Measurements from ENCODE around the gene MAPT.
"Not testable (repeated sequence)": the region's sequence is repeated elsewhere in the genome, so short reads cannot be mapped to it uniquely, and the experiment has no call there.

Gene MAPT

GRCh38 chr17:46013502-46014165 lies 119.3 kb downstream of the MAPT start:
- DNase-seq: no peak

GRCh38 chr17:46019408-46019925 lies 125.1 kb downstream of the MAPT start:
- not testable (repeated sequence) for DNase-seq

GRCh38 chr17:46020023-46020761 lies 125.8 kb downstream of the MAPT start:
- DNase-seq: peak; percentile 78

- no peak for DNase-seq
Observed at GRCh38 chr17:46020998-46021397, 126.6 kb downstream of the MAPT start.

GRCh38 chr17:46023366-46023765 lies 129.0 kb downstream of the MAPT start:
- not testable (repeated sequence) for DNase-seq

- DNase-seq: no peak
Observed at GRCh38 chr17:46023783-46024388, 129.5 kb downstream of the MAPT start.

- DNase-seq: no peak
Observed at GRCh38 chr17:46024590-46024989, 130.2 kb downstream of the MAPT start.

- no peak for DNase-seq
Observed at GRCh38 chr17:46025060-46025459, 130.7 kb downstream of the MAPT start.

- DNase-seq: no peak
Observed at GRCh38 chr17:46025510-46026165, 131.3 kb downstream of the MAPT start.

- DNase-seq: no peak
Observed at GRCh38 chr17:46026166-46027047, 132.1 kb downstream of the MAPT start.

GRCh38 chr17:46027048-46027975 lies 133.0 kb downstream of the MAPT start:
- DNase-seq: no peak

- no peak for DNase-seq
Observed at GRCh38 chr17:46027976-46028325, 133.6 kb downstream of the MAPT start.

GRCh38 chr17:46028374-46028773 lies 134.0 kb downstream of the MAPT start:
- no peak for DNase-seq

GRCh38 chr17:46028981-46029565 lies 134.7 kb downstream of the MAPT start:
- no peak for DNase-seq

GRCh38 chr17:46029627-46030026 lies 135.3 kb downstream of the MAPT start:
- no peak for DNase-seq

- DNase-seq: no peak
Observed at GRCh38 chr17:46030752-46031151, 136.4 kb downstream of the MAPT start.

- DNase-seq: no peak
Observed at GRCh38 chr17:46031440-46031839, 137.1 kb downstream of the MAPT start.

GRCh38 chr17:46031920-46032319 lies 137.6 kb downstream of the MAPT start:
- no peak for DNase-seq

GRCh38 chr17:46032909-46033308 lies 138.6 kb downstream of the MAPT start:
- no peak for DNase-seq

- no peak for DNase-seq
Observed at GRCh38 chr17:46033392-46033791, 139.0 kb downstream of the MAPT start.

All from CD4-positive, alpha-beta T cell treated with Interleukin-12 subunit alpha and Interleukin-12 subunit beta, for 1 hour (primary cell).